ENCODE results near the gene HAPLN3.

The HAPLN3 gene

DNA sequence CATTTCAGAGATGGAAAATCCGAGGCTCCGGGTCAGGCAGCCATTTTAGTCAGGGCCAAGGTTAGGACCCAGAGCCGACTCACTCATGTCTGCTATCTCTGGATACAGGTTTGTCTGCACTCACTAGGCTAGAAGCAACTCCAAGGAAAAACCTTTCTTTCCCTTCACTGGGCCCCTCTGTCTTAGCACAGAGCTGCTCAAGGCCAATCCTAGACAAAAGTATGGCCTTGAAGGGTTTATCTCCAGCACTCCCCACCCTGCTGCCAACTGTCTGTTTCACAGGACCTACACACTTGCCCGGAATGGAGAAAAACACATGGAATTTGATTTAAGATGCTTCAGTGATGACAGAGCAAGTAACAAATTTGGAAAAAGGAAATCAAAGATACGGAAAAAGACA lies 66.6 kb downstream of the HAPLN3 start:
- no peak for DNase-seq (ENCODE audit: low read depth in 2 of 2)

All from stimulated activated CD4-positive, alpha-beta T cell treated with anti-CD3 and anti-CD28 coated beads, Interleukin-1b, Interleukin-23, amount 100 ng/mL, for 1 hour (primary cell).